Right cardiac atrium (tissue), 5 donors: Measurements from ENCODE around the gene AIMP1. TPM values are rescaled to one million over a fixed set of nuclear protein-coding genes. Genes with fewer than 3 reads are reported as not detected.
A peak's percentile ranks its signal among the peaks of the same experiment; 100 is the strongest.

Source experiments
- ATAC-seq, 2 donors: fragments of 200-7000 bp; cut with Tn5 transposase; one replicate each; pipeline versions ENCODE4 v1.8.0 to v1.9.1; 2020; ENCODE audit warnings: moderate library complexity in 2 of 2, mild to moderate bottlenecking in 1 of 2
- DNase-seq, 3 donors: peaks; one replicate each; pipeline ENCODE4 v3.0.0-alpha.2; 2020
- H3K27ac ChIP-seq: one replicate; pipeline ENCODE4 v1.5.1; 2013; ENCODE audit warnings: mild to moderate bottlenecking, low read length, control low read depth, moderate library complexity
- H3K27me3 ChIP-seq: one replicate; pipeline ENCODE4 v1.6.1; 2013; ENCODE audit not compliant: control insufficient read depth, insufficient read depth
- H3K4me1 ChIP-seq: one replicate; pipeline ENCODE4 v1.6.1; 2013; ENCODE audit warnings: low read length; ENCODE audit not compliant: control insufficient read depth, insufficient read depth
- H3K4me3 ChIP-seq: one replicate; pipeline ENCODE4 v1.5.1; 2013; ENCODE audit warnings: low read length, control low read depth
- H3K9me3 ChIP-seq: one replicate; pipeline ENCODE4 v1.6.1; 2013; ENCODE audit warnings: low read length; ENCODE audit not compliant: control insufficient read depth
- WGBS: extraction: QIAGEN DNeasy Blood & Tissue Kit; methylation state at CpG from one replicate; pipeline ENCODE4 v1.1.7; 2013; 5-methylcytosine and 5-hydroxymethylcytosine counted together
- intact Hi-C, 4 donors: fragments of 100-400 bp; cut with DNase I; formaldehyde crosslinking; loops; one replicate each; pipeline versions ENCODE4 v1.11.0 to v1.14.0; 2022 to 2023
- long read RNA-seq, 4 donors: library from polyadenylated mRNA; unstranded; transcript quantifications; one replicate each; pipeline ENCODE4 v2.0.0, GENCODE V29; 2020 to 2021
- polyA plus RNA-seq: library from polyadenylated mRNA; stranded (reverse); fragments of 200-250 nt; gene quantifications from one replicate; pipeline ENCODE4 v1.2.3, GENCODE V29; 2013
- total RNA-seq, 4 donors: library from RNA; stranded (reverse); fragmentation: NEBNext Ultra II Directional; extraction: Animal tissue kit (Norgen Biotek cat#: 25700); gene quantifications; one replicate each; pipeline ENCODE4 v1.2.1, GENCODE V29; 2021
- donor health status: healthy with polysubstance abuse.
- donor health status: DM: no; HTN: yes; CAD: no.
- donor health status: DM: no; HTN: no; CAD: no.
- donor health status: DM: no; HTN: yes; CAD: no; lungs with severe emphysema.
- donor health status: DM: yes; HTN: yes; CAD: no.

Gene AIMP1
- total RNA-seq: 10 to 100 TPM; 31.1 to 37.5 (median 35.3) TPM
- 25.7 TPM for polyA plus RNA-seq
- long read RNA-seq, donor 1, transcript AIMP1-202 (7 exons, 2,586 nt): major isoform, 35 of 55 reads
- long read RNA-seq, donor 1, partial matches to known transcripts: 12 of 55 reads
- long read RNA-seq, donor 1, other reads (novel, unspliced or antisense): 8 of 55 reads
- long read RNA-seq, donor 2, transcript AIMP1-202 (7 exons, 2,586 nt): major isoform, 18 of 23 reads
- long read RNA-seq, donor 2, partial matches to known transcripts: 2 of 23 reads
- long read RNA-seq, donor 2, other reads (novel, unspliced or antisense): 2 of 23 reads
- long read RNA-seq, donor 3, transcript AIMP1-202 (7 exons, 2,586 nt): major isoform, 44 of 60 reads
- long read RNA-seq, donor 3, partial matches to known transcripts: 5 of 60 reads
- long read RNA-seq, donor 3, other reads (novel, unspliced or antisense): 11 of 60 reads
- long read RNA-seq, donor 4, transcript AIMP1-202 (7 exons, 2,586 nt): major isoform, 35 of 43 reads
- long read RNA-seq, donor 4, partial matches to known transcripts: 4 of 43 reads
- long read RNA-seq, donor 4, other reads (novel, unspliced or antisense): 3 of 43 reads

DNA sequence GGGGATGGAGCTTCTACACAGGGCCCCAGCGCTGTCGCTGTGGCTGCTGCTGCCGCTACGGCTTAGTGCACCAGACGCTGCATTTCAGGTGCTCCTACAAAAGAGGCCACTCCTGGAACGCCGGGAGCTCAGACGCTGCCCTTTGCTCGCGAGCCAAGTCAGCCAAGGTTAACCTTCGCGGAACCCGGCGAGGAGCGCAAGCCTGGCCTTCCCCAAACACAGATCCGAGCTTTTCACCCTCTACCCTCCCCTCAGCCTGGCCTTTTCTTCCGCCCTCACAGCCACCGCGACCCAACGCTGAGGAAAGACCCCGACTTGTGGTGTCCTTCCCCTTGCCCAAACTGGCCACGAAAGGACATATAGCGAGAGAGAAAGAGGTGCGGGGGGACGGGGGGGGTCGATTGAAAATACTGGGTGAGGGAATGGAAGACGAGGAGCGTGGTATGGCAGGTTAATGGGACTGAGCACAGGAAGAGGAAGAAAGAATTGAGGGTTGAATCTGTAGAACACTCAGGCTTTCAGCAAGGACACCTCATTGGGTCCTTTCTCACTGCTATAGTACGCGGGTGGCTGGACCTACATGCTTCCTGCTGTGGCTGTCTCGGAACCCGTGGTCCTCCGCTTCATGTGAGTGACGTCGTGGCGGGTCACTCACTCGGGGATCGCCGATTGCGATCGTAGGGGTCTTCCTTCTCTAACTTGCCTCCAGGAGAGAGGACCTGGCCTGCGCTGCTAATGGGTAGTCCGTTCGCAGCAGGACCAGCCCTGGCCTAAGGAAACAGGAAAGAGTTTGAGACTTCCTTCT, at the start of gene AIMP1, which contains the start of gene TBCK:
Gene AIMP1 (plus strand): TSS at position 583 of the 805 bp plus-strand sequence. CDS start 8,460 bp downstream, outside the sequence.
Gene TBCK (minus strand): TSS at position 242 of the 805 bp plus-strand sequence. CDS start 7,249 bp downstream, outside the sequence.
- Histone ChIP-seq H3K4me1 (peaks cover 2% of the 10 kb centered on the region), H3K9me3 (no peaks in the 10 kb centered on the region), H3K27ac (peak within 1 kb of the TSS; percentile 71), H3K4me3 (peak within 1 kb of the TSS; percentile 90), H3K27me3 (no peaks in the 10 kb centered on the region)
- WGBS: under 1% methylated on average over 44 of the region's 44 CpGs
- intact Hi-C loops: no loop called here
- peak; percentile 98 to 99 for ATAC-seq
- peak; percentile 89 to 94 (median 94) for DNase-seq

DNA sequence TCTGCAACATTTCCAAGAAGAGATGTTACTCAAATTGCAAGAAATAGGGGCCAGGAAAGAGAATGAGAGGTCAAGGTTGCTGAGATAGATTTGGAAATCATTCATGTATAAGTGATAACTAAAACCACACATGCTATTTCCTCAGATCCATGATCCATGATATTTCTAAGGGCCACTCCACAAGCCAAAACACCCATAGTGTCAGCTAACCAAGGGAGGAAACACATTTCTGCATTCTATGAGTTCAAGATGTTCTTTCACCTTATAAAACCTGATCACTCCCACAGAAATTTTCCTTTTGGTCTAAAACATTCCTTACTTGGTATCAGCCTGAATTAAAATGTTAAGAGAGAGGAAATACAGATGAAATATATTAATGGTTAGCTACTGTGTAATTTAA, 47.6 kb upstream of the AIMP1 start:
- H3K27me3 ChIP-seq: no peaks in the 10 kb centered on the region
- H3K4me1 ChIP-seq: peaks cover 1% of the 10 kb centered on the region
- no peaks in the 10 kb centered on the region for H3K9me3 ChIP-seq
- no peak for ATAC-seq
- H3K4me3 ChIP-seq: no peak overlapping the region
- intact Hi-C loops: loop anchor here in 1 of 4 donors (10.0 kb wide), 1 partner anchor 236 kb away; no protein-coding TSS in a partner anchor
- DNase-seq: no peak
- no peak overlapping the region for H3K27ac ChIP-seq

DNA sequence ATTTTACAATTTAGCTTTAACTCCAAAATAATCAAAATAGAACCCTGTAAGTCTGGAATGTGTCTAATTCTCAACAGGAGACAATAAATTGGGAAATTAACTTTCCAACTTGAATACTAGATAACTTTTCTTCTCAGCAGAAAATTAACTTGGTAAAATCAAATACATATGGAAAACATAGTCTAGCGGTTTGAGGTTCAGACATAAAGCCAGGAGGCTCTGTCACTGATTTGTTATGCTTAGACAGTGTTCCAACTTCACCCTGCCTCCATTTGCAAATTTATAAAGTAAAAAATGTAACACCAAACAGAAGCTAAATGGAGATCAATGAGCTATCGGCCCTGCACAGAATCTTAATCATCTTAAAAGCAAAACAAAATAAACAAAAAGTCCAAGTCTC, 46.6 kb upstream of the AIMP1 start:
- Histone ChIP-seq H3K4me1 (no peaks in the 10 kb centered on the region), H3K9me3 (no peaks in the 10 kb centered on the region), H3K27ac (no peak overlapping the region), H3K4me3 (no peak overlapping the region), H3K27me3 (no peaks in the 10 kb centered on the region)
- intact Hi-C loops: loop anchor here in 1 of 4 donors (10.0 kb wide), 1 partner anchor 235 kb away; no protein-coding TSS in a partner anchor
- WGBS: 92% methylated on average over 2 of the region's 2 CpGs
- no peak for ATAC-seq
- DNase-seq: no peak

DNA sequence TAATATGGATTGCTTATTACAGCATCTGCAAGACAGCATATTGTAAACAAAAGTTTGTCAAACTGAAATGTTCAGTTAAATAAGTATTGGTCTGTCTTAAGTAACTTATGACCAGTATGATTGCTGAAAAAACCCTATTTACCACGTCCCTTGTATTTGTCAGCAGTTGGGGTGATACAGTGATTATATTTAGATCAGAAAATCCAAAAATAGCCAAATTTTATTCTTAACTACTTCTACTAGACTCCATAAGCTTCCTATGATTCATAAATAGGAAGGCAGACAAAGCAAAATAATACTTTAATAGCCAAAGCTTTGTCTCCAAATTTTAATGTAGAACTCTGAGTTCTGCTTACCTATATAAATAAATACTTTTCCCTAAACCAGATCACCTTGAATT, 45.6 kb upstream of the AIMP1 start:
- ATAC-seq (no peak), DNase-seq (no peak)
- intact Hi-C loops: no loop called here
- H3K4me1 ChIP-seq: no peaks in the 10 kb centered on the region
- H3K4me3 ChIP-seq: no peak overlapping the region
- 53% methylated on average over 1 of the region's 1 CpG for WGBS
- no peaks in the 10 kb centered on the region for H3K9me3 ChIP-seq
- no peaks in the 10 kb centered on the region for H3K27me3 ChIP-seq
- H3K27ac ChIP-seq: no peak overlapping the region

DNA sequence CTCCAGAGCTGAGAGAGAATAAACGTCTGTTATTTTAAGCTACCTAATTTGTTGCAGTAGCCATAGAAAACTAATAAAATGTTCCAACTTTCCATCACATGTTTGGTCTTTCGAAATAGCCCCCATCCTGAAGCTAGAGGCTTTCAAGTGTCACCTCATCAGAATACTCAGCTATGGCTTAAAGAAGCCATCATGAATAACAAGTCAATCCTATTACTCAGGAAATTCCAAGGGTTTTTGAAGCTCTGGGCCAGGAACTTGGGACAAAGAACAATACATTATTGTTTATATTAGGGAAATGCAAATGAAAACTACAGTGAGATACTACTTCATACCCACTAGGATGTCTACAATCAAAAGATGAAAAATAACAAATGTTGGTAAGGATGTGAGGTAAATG, 42.5 kb upstream of the AIMP1 start:
- no peak overlapping the region for H3K4me3 ChIP-seq
- intact Hi-C loops: no loop called here
- H3K27ac ChIP-seq: no peak overlapping the region
- ATAC-seq: no peak
- no peaks in the 10 kb centered on the region for H3K27me3 ChIP-seq
- H3K9me3 ChIP-seq: no peaks in the 10 kb centered on the region
- 77% methylated on average over 2 of the region's 2 CpGs for WGBS
- H3K4me1 ChIP-seq: no peaks in the 10 kb centered on the region
- no peak for DNase-seq

DNA sequence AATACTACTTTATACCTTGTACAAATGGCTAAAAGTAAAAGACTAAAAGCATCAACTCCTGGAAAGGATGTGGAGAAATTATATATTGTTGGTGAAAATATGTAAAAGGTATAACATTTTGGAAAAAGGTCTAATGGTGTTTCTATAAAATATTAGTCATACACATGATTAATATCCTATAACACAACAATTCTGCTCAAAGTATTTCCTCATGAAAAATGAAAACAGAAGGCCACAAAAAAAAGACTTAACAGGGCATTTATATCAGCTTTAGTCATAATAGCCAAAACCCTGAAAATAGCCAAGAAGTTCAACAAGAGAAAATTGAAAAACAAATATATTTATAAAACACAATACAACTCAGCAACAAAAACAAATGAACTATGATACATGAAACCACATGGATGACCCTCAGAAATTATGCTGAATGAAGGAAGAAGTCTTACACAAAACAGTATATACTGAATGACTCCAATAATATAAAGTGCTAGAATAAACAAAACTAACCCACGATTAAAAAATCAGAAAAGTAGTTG, 39.1 kb upstream of the AIMP1 start:
- intact Hi-C loops: no loop called here
- no peak for DNase-seq
- H3K4me3 ChIP-seq: no peak overlapping the region
- H3K27ac ChIP-seq: no peak overlapping the region
- H3K27me3 ChIP-seq: no peaks in the 10 kb centered on the region
- WGBS: 74% methylated on average over 1 of the region's 1 CpG
- no peaks in the 10 kb centered on the region for H3K4me1 ChIP-seq
- H3K9me3 ChIP-seq: no peaks in the 10 kb centered on the region
- no peak for ATAC-seq

DNA sequence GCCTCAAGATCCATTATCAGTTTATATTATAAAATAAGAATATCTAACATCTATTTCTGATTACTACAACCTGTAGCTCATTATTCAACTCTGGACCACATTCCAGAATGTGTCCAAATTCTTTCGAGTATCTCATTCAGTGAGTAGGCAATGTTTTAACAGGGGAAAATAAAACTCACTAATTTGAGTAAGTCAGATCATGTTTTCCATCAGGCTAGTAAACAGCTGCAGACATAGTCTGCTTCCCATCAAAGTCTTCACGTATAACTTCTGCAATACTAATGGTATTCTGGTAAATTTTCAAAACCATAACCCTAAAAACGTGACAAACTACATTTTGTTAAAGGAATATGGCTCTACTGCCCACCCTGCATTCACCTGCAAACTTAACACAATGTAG, 32.1 kb upstream of the AIMP1 start:
- intact Hi-C loops: no loop called here
- no peaks in the 10 kb centered on the region for H3K9me3 ChIP-seq
- no peak overlapping the region for H3K4me3 ChIP-seq
- H3K4me1 ChIP-seq: no peaks in the 10 kb centered on the region
- H3K27ac ChIP-seq: no peak overlapping the region
- no peak for ATAC-seq
- 73% methylated on average over 3 of the region's 3 CpGs for WGBS
- no peaks in the 10 kb centered on the region for H3K27me3 ChIP-seq
- DNase-seq: no peak

DNA sequence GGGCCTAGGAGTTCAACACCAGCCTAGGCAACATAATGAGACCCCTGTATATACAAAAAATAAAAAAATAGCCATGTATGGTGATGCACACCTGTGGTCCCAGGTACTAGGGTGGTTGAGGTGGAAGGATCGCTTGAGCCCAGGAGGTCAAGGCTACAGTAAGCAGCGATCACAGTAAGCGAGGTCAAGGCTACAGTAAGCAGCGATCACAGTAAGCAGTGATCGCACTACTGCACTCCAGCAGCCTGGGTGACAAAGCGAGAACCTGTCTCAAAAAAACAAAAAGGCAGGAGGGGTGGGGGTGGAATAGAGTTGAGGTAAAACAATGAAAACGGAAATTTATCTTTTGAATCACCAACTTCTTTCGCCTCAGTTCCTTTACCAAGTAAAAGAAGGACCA, 29.7 kb upstream of the AIMP1 start:
- ATAC-seq: no peak
- H3K4me3 ChIP-seq: no peak overlapping the region
- H3K27ac ChIP-seq: no peak overlapping the region
- intact Hi-C loops: no loop called here
- DNase-seq: no peak
- no peaks in the 10 kb centered on the region for H3K9me3 ChIP-seq
- no peaks in the 10 kb centered on the region for H3K4me1 ChIP-seq
- H3K27me3 ChIP-seq: no peaks in the 10 kb centered on the region
- 97% methylated on average over 8 of the region's 8 CpGs for WGBS

DNA sequence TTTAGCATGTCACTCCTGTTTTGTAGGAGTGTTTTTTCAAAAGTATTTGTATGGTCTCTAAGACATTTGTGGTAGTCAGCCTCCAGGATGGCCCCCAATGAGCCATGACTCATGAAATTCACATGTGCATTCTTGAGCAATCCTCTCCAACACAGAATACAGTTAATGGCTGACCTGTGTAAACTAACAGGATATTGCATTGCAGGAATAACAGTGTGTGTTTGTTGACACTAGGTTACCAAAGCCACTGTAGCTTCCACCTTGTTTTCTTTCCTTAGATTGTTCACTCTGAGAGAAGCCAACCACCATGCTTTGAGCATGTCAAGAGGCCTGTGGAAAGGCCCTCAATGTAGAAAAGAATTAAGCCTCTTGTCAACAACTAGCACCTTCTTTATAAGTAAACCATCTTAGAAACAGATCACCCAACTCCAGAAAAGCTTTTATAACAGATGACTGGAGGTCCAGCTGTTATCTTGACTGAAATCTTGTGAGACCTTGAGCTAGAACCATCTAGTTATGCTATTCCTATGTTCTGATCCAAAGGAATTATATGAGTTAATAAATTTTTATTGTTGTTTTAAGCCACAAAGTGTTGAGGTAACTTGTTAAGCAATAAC, 28.9 kb upstream of the AIMP1 start:
- intact Hi-C loops: no loop called here
- ATAC-seq: no peak

DNA sequence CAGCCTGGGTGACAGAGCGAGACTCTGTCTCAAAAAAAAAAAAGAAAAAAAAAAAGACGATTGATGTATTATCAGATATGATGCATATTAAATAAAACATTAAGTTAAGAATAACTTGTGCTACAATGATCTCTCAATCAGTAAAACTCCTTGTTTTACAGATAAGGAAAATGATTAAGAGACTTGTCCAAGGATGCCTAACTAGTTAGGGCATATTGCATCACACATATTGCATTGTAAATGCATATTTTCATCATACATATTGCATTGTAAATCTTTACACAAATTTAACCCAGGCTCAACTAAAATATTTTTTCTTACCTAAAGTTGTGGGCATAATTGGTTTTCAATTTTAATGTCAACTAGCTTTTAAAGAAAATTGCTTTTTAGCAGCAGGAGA, 26.6 kb upstream of the AIMP1 start:
- ATAC-seq (no peak), DNase-seq (no peak)
- Histone ChIP-seq H3K27me3 (no peaks in the 10 kb centered on the region), H3K4me3 (no peak overlapping the region), H3K4me1 (no peaks in the 10 kb centered on the region), H3K9me3 (no peaks in the 10 kb centered on the region), H3K27ac (no peak overlapping the region)
- intact Hi-C loops: no loop called here
- WGBS: 89% methylated on average over 2 of the region's 2 CpGs

More for the DNA sequence above, 28.9 kb upstream of the AIMP1 start:
- Histone ChIP-seq H3K4me1 (no peaks in the 10 kb centered on the region), H3K27ac (no peak overlapping the region), H3K27me3 (no peaks in the 10 kb centered on the region), H3K9me3 (no peaks in the 10 kb centered on the region), H3K4me3 (no peak overlapping the region)
- no peak for DNase-seq
